SJCRH30 (cell line): Measurements from ENCODE around the gene UBE2E1. TPM values are rescaled to one million over a fixed set of nuclear protein-coding genes. Genes with fewer than 3 reads are reported as not detected.

Source experiments
- DNase-seq, 2 experiments: peaks; one replicate each; pipeline ENCODE4 v3.0.0-alpha.2; 2015 to 2020
- H3K27ac ChIP-seq: fragments of 250-450 bp; sonication (Bioruptor Pico); 2 replicates; pipeline ENCODE4 v1.5.1; 2020; ENCODE audit warnings: mild to moderate bottlenecking, moderate library complexity
- H3K27me3 ChIP-seq: fragments of 250-450 bp; sonication (Bioruptor Pico); 2 replicates; pipeline ENCODE4 v1.5.1; 2020; ENCODE audit warnings: mild to moderate bottlenecking, moderate library complexity
- H3K36me3 ChIP-seq: fragments of 250-450 bp; sonication (Bioruptor Pico); 2 replicates; pipeline ENCODE4 v1.5.1; 2020; ENCODE audit warnings: mild to moderate bottlenecking, moderate library complexity
- H3K4me1 ChIP-seq: fragments of 250-450 bp; sonication (Bioruptor Pico); 2 replicates; pipeline ENCODE4 v1.5.1; 2020; ENCODE audit warnings: mild to moderate bottlenecking, moderate library complexity
- H3K4me3 ChIP-seq: fragments of 250-450 bp; sonication (Bioruptor Pico); 2 replicates; pipeline ENCODE4 v1.5.1; 2020; ENCODE audit warnings: mild to moderate bottlenecking, moderate library complexity
- H3K9me3 ChIP-seq: fragments of 250-450 bp; sonication (Bioruptor Pico); replicated peaks from 2 replicates; pipeline ENCODE4 v1.5.1; 2020; ENCODE audit warnings: mild to moderate bottlenecking, moderate library complexity
- total RNA-seq: library from RNA; depleted of rRNA; stranded (reverse); fragments of >200 nt; shearing (Covaris generic); gene quantifications from 2 replicates; pipeline ENCODE4 v1.2.3, GENCODE V29; 2014; rRNA removed

The UBE2E1 gene
- 169 and 182 TPM in 2 replicates for total RNA-seq

DNA sequence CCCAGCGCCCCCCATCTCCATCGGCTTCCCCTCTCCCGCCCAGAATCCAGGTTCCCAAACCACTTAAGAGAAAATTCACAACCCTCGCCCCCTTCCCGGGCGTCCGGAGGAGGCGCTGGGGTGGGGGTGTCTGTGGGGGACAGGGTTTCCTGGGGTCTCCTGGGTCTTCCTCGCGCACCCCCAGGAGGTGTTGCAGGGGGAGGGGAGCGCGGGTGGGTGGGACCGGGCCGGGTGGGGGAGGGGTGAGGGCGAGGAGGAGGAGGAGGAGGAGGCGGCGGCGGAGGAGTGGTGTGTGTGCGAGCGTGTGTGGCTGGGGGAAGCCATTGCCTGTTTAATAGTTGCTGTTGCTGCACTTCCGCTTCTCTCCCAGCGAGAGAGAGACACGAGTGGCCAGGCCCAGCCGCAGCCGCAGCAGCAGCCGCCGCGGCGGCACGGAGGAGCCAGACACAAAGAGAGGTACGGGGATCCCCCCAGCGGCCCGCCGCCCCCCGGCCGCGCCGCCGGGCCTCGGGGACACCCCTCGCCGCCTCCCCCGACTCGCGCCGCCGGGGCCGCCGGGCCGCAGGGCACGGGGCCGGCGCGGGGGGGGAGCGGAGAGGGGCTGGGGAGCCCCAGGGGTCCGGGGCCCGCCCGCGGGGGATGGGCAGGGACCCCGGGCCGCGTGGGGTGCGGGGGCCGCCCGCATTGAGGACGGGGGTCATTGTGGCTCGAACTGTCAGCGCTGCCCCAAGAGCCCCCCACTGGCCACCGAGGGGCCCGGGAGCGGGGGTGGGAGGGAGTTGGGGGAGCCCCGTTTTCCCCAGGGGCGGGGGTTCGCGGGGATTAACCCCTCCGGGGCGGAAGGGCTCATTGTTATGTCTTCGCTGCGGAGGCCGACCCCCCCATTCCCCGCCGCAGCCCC lies at the start of gene UBE2E1:
TSS of gene UBE2E1 (plus strand) at position 323 of the 901 bp plus-strand sequence. CDS start 1,315 bp downstream, outside the sequence.
- Histone ChIP-seq H3K9me3 (no peaks in the 10 kb centered on the region), H3K4me3 (peak within 1 kb of the TSS; percentile 84), H3K27me3 (no peaks in the 10 kb centered on the region), H3K4me1 (peaks cover 6% of the 10 kb centered on the region; the same call in 1 of the 2 replicates), H3K36me3 (peaks cover 18% of the 10 kb centered on the region), H3K27ac (peak within 1 kb of the TSS; percentile 72)
- DNase-seq = peak; percentile 81 to 85

DNA sequence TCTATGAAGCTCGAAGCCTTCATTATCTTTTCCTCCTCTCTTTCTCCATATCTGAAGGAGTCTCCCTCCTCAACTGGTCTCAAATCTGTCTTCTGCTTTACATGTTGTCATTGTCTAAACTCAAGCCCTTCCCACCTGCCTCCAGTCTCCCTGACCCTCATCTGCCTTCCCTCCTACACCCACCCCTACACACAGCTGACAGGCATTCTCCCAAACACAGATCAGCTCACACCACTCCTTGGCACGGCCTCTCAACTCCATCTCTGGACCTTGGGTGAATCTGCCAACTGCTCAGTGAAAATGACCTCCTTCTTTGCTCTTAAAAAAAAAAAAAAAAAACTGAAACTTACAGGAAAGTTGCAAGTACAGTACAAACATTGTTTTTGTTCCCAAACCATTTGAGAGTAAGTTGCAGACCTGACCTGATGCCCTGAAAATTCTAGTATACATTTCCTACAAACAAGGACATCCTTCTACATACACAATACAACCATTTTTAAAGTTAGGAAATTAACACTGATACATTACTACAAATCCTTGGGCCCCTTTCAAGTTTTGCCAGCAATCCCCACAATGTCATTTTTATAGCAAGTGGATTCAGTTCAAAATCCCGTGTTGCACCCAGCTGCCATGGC lies 49.4 kb upstream of the UBE2E1 start:
- Histone ChIP-seq H3K4me3 (no peak overlapping the region), H3K27me3 (no peaks in the 10 kb centered on the region), H3K27ac (no peak overlapping the region), H3K9me3 (no peaks in the 10 kb centered on the region), H3K4me1 (no peaks in the 10 kb centered on the region; the same call in 1 of the 2 replicates), H3K36me3 (no peaks in the 10 kb centered on the region)
- DNase-seq = no peak

DNA sequence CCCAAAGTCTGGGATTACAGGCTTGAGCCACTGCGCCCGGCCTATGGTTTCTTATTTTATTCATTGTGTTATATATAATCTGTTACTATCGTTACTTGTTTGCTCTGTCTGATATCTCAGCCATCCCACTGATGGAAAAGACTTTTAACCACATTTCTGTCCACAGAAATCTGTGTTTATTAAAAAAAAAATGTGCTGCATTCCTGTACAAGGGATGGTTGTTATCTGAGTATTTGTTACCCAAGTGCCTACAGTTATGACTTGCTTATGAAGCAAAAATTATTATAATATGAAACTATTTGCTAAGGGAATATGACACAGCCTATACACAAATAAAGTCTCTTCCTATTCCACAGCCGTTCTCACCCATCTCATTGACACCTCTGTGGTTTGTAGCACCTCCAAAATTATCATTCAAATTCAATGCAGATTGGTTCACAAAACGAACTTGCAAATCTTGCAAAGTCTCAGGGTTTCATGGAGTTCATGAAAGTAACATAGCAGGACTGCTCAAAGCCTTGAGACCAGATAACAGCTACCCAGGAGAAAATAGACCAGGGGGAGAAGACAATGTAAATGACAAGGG lies 47.4 kb upstream of the UBE2E1 start:
- Histone ChIP-seq H3K4me3 (no peak overlapping the region), H3K9me3 (no peaks in the 10 kb centered on the region), H3K4me1 (no peaks in the 10 kb centered on the region), H3K36me3 (no peaks in the 10 kb centered on the region), H3K27me3 (no peaks in the 10 kb centered on the region), H3K27ac (no peak overlapping the region)
- no peak for DNase-seq

DNA sequence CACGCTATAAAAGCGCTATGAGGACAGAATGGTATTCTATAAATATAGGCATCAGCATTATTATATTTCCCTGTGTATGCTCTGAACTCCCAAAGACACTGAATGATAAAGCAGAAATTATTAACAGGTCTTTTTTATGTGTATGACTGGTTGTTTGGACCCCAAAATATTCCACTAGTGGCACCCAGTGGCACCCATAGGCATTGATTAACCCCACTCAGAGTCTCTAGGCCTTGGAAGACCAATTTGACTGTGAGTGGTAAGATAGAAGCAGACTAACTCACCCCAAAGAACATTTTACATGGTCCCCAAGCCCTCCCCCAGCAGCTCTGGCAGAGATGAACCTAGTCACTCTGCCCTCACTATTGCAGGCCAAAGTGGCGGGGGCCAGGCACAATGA lies 45.4 kb upstream of the UBE2E1 start:
- H3K36me3 ChIP-seq = no peaks in the 10 kb centered on the region
- no peak overlapping the region for H3K27ac ChIP-seq
- H3K4me1 ChIP-seq = no peaks in the 10 kb centered on the region
- H3K4me3 ChIP-seq = no peak overlapping the region
- DNase-seq = no peak
- no peaks in the 10 kb centered on the region for H3K9me3 ChIP-seq
- no peaks in the 10 kb centered on the region for H3K27me3 ChIP-seq

DNA sequence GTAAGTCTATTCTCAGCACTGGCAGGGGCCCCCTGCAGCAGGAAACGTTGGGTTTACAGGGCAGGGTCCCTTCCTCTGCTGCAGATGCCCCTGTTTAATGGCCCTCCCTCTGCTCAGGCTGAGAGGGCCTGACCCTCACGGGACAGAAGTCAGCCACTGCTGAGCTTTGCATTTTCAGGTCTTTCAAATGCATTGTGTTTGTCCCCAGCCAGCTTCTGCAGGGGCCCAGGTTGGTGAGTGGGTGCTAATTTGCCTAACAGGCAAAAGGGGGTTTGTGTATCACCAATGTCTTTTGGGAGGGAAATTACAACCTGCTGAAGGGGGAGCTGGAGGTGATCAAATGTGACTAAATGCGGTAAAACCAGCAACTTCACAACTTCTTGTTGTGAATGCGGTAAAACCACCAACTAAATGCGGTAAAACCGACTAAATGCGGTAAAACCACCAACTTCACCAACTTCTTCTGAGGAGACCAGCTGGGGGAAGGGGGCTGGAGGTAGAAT lies 44.8 kb upstream of the UBE2E1 start:
- no peaks in the 10 kb centered on the region for H3K4me1 ChIP-seq
- no peak overlapping the region for H3K27ac ChIP-seq
- no peak overlapping the region for H3K4me3 ChIP-seq
- H3K36me3 ChIP-seq = no peaks in the 10 kb centered on the region
- no peaks in the 10 kb centered on the region for H3K27me3 ChIP-seq
- no peaks in the 10 kb centered on the region for H3K9me3 ChIP-seq
- DNase-seq = no peak

DNA sequence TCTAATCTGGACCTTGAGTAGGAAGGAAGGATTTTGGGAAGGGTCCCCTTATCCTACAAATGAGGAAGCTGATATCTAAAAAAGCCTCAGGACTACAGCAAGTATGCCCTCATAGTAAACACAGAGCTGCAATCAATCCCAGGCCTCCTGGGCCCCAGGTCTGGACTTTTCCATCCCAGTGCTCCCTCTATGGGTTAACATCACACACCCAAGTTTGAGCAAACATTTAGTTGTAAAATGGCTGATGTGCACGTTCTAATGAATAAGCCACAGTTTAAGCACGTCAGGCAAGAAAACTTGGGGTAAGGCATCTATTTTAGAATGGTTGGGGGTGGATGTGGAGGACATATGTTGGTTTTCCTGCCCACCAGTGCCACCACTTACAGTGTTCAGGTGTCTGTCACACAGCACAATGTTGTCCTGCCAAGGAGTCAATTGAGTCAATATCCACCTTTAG lies 44.3 kb upstream of the UBE2E1 start:
- Histone ChIP-seq H3K36me3 (no peaks in the 10 kb centered on the region), H3K9me3 (no peaks in the 10 kb centered on the region), H3K4me1 (no peaks in the 10 kb centered on the region), H3K27me3 (no peaks in the 10 kb centered on the region), H3K27ac (no peak overlapping the region), H3K4me3 (no peak overlapping the region)
- DNase-seq = peak; percentile 24 to 54

DNA sequence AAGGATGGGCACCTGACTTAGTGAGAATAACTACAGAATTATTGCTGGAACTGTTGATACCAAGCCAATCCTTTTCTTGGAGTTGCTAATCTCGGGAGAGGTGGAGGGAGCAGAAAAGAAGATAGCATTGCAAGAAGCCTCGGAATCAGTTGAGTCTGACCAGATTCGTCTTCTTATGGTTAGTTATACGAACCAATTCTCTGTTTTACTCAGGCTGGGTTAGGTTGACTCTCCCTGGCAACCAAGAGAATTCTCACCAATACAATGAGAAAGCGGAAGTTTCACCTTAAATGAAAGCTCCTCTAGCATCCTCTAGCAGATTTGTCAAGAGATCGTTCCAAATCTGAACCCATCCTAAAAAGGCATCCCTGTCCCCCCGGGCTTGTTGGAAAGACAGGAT lies 43.5 kb upstream of the UBE2E1 start:
- no peak overlapping the region for H3K27ac ChIP-seq
- no peaks in the 10 kb centered on the region for H3K4me1 ChIP-seq
- no peaks in the 10 kb centered on the region for H3K27me3 ChIP-seq
- no peaks in the 10 kb centered on the region for H3K36me3 ChIP-seq
- no peaks in the 10 kb centered on the region for H3K9me3 ChIP-seq
- no peak for DNase-seq
- no peak overlapping the region for H3K4me3 ChIP-seq

DNA sequence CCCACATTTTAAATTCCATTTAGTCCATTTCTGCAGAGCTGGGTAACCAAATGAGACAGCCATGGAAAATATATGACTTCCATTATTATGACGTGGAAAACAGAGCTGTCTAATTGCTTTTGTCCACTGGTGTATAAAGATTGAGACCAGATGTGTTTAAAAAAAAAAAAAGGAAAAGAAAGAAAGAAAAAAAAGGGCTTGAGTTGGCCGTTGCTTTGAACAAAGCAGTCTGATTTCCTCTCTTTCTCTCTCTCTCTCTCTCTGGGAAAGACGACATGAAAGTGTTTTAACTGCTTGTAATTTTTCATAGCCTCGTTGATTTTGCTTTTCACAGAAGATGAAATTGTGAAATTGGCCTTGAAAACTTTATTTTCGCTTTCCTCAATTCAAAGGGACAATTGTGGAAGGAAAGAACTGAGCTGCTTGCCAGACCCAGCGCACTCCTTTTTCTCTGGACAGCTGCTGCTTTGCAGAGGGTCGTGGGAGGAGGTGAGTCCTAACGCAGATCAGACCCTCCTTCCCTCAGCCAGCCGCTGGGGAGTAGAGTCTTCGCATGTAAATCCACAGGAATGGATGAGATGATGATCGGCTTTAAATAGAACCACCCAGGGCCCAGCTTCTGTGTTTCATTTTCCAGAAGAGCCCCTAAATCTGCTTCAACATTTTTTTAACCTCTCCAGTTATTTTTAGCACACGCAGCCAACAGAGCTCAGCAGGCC lies 42.8 kb upstream of the UBE2E1 start:
- Histone ChIP-seq H3K36me3 (no peaks in the 10 kb centered on the region), H3K27ac (no peak overlapping the region), H3K4me3 (peak overlapping the region; percentile 45), H3K9me3 (no peaks in the 10 kb centered on the region), H3K4me1 (no peaks in the 10 kb centered on the region), H3K27me3 (no peaks in the 10 kb centered on the region)
- DNase-seq = peak; percentile 57 to 72

DNA sequence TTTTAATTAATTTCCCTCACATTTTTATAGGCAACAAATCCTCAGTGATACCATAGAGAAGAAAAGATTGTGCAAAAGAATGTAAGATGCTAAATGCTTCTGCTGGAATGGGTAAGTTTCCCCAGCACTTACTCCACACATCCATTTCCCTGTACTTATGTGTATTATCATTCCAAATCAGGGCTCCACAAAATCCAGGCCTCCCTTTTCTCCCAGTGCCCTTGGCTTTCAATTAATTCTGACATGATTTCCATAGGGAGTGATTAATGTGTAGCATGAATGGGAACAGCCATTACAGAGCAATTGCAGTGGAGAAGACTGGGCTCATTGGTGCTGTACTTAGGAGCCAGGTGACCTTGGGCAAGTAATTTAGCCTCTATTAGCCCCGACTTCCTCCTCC lies 41.3 kb upstream of the UBE2E1 start:
- H3K27ac ChIP-seq = no peak overlapping the region
- no peaks in the 10 kb centered on the region for H3K27me3 ChIP-seq
- H3K9me3 ChIP-seq = no peaks in the 10 kb centered on the region
- H3K4me1 ChIP-seq = no peaks in the 10 kb centered on the region
- H3K4me3 ChIP-seq = no peak overlapping the region
- H3K36me3 ChIP-seq = no peaks in the 10 kb centered on the region
- no peak for DNase-seq

DNA sequence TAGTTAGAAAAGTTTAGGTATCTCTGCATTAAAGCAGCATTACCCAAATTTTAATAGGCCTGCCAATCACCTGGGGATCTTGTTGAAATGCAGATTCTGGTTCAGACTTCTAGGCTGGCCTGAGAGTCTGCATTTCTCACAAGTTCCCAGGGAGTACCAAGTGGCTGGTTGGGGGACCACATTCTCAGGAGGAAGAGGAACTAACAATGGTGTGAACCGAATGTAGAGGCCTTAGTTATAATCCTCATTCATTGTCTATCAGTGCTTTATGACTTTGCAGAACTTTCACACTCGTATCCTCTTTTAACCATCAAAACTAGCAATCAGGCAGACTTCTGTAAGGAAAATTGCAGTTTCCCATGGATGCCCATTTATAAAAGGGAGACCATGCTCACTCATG lies 38.2 kb upstream of the UBE2E1 start:
- no peak for DNase-seq
- Histone ChIP-seq H3K4me3 (no peak overlapping the region), H3K9me3 (no peaks in the 10 kb centered on the region), H3K27me3 (no peaks in the 10 kb centered on the region), H3K36me3 (no peaks in the 10 kb centered on the region), H3K27ac (no peak overlapping the region), H3K4me1 (no peaks in the 10 kb centered on the region)

DNA sequence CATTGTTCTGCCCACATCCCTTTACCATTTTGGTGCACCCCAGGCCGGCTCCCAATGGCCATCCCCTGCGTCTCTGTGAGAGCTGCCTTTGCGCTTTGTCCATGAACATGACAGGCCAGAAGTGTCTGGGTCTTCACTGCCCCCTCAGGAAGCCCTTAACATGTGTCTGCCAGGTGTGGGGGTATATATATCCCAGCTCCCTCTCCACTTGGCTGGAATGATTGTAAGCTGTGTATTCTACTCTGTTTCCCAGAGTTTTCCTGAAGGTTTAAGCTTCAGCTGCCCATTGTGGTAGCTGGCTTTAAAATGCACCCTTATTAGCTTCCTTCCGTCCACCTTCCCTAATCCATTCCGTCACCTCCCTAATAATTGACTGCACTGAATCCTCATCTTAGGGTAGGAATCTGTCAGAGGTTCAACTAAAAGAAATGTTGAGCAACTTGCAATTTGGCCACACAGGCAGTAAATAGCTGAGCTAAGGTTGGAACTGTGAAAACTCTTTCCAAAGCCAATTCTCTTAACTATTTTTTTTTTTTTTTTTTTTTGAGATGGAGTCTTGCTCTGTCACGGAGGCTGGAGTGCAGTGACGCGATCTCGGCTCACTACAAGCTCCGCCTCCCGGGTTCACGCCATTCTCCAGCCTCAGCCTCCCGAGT lies 30.4 kb upstream of the UBE2E1 start:
- Histone ChIP-seq H3K4me1 (peaks cover 14% of the 10 kb centered on the region), H3K27ac (no peak overlapping the region), H3K4me3 (no peak overlapping the region), H3K36me3 (no peaks in the 10 kb centered on the region), H3K27me3 (no peaks in the 10 kb centered on the region), H3K9me3 (no peaks in the 10 kb centered on the region)
- DNase-seq = no peak

DNA sequence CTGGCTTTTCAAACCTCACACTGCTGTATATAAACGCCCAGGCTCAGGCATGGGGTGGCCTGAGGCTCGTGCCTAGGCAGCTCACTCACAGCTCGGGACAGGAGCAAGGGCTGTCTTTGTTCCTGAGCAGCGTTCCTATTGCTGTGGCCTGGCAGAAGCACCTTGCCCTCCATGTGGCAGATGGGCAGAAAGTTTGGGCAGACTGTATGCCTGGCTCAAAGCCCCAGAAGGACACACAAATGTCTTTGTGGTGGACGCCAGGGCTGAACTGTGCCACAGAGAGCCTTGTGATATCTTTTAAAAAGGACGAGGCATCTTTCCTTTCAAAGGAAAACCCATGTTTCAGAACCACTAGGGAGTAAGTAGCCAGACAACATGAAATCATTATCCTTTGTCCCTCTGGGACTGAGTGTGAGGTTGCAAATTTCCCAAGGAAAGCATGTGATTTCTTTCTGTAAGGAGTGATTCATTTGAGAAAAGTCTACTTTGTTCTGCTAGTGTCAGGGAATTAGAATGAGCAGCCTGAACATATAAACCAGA lies 29.3 kb upstream of the UBE2E1 start:
- Histone ChIP-seq H3K27ac (no peak overlapping the region), H3K27me3 (no peaks in the 10 kb centered on the region), H3K9me3 (no peaks in the 10 kb centered on the region), H3K4me3 (no peak overlapping the region), H3K4me1 (peaks cover 14% of the 10 kb centered on the region), H3K36me3 (no peaks in the 10 kb centered on the region)
- peak in 1 of 2 experiments; percentile 51 for DNase-seq

DNA sequence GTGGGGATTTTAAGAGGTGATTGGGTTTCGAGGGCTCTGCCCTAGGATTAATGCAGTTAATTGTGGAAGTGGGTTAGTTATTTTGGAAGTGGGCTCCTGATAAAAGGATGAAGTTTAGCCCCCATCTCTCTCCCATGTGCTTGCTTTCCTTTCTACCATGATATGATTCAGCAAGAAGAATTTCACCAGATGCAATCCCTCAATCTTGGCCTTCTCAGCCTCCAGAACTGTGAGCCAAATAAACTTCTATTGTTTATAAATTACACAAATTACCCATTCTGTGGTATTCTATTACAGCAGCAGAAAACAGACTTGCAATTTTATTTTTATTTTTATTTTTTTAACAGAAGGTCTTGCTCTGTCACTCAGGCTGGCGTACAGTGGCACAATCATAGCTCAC lies 27.3 kb upstream of the UBE2E1 start:
- no peaks in the 10 kb centered on the region for H3K36me3 ChIP-seq
- H3K4me3 ChIP-seq = no peak overlapping the region
- no peak for DNase-seq
- peaks cover 14% of the 10 kb centered on the region for H3K4me1 ChIP-seq
- H3K9me3 ChIP-seq = no peaks in the 10 kb centered on the region
- no peak overlapping the region for H3K27ac ChIP-seq
- H3K27me3 ChIP-seq = no peaks in the 10 kb centered on the region

DNA sequence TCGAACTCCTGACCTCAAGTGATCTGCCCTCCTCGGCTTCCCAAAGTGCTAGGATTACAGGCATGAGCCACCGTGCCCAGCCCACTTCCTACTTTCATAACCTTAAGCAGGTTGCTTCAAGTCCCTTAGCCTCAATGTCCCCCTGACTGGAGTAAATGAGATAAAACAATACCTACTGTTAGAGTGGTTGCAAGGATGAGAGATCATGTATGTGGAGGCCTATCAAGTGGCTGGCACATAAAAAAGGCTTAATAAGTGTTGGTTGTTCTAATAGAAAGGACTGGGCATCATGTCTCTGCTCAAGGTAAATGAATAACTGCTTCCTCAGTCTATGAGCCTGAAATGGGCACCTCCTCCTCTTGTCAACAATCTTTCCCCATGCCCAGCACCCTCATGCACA lies 25.9 kb upstream of the UBE2E1 start:
- no peak overlapping the region for H3K4me3 ChIP-seq
- no peaks in the 10 kb centered on the region for H3K27me3 ChIP-seq
- H3K4me1 ChIP-seq = peaks cover 14% of the 10 kb centered on the region
- H3K9me3 ChIP-seq = no peaks in the 10 kb centered on the region; the same call in 1 of the 2 replicates
- H3K27ac ChIP-seq = no peak overlapping the region
- no peak for DNase-seq
- H3K36me3 ChIP-seq = no peaks in the 10 kb centered on the region
